COR-L47 (cell line): Measurements from ENCODE around the gene TRAPPC12.
"Not testable (repeated sequence)": the region's sequence is repeated elsewhere in the genome, so short reads cannot be mapped to it uniquely, and the experiment has no call there.

Source experiments
- DNase-seq: peaks from one replicate; lab custom pipeline; 2025; lab: John Stamatoyannopoulos, UW

TRAPPC12 gene

GRCh38 chr2:3515438-3515837 is 135.9 kb downstream of the TRAPPC12 start:
- not testable (repeated sequence) for DNase-seq

GRCh38 chr2:3516831-3517230 is 137.3 kb downstream of the TRAPPC12 start:
- DNase-seq: no peak

GRCh38 chr2:3517948-3518495 is 138.5 kb downstream of the TRAPPC12 start:
- DNase-seq: no peak

- DNase-seq: peak; percentile 98
Observed at GRCh38 chr2:3518496-3519254, 139.2 kb downstream of the TRAPPC12 start.

GRCh38 chr2:3519255-3520205 is 140.0 kb downstream of the TRAPPC12 start, which contains the start of gene ADI1:
ADI1 (minus strand) TSS chr2:3519531; CDS start chr2:3519487, 44 bp downstream.
- peak; percentile 68 for DNase-seq

- no peak for DNase-seq
Observed at GRCh38 chr2:3520591-3520990, 141.1 kb downstream of the TRAPPC12 start.

- no peak for DNase-seq
Observed at GRCh38 chr2:3522961-3523421, 143.5 kb downstream of the TRAPPC12 start.

- no peak for DNase-seq
Observed at GRCh38 chr2:3523551-3524041, 144.1 kb downstream of the TRAPPC12 start.

GRCh38 chr2:3526871-3527270 is 147.4 kb downstream of the TRAPPC12 start:
- DNase-seq: no peak

GRCh38 chr2:3527886-3528785 is 148.6 kb downstream of the TRAPPC12 start:
- no peak for DNase-seq
